Fibroblast of lung (primary cell): ENCODE data around the gene PXDC1.

Experiments
- EZH2 ChIP-seq: IDR thresholded peaks from 2 replicates; pipeline ENCODE4 v1.5.1; 2012; ENCODE audit warnings: low read length, control low read depth, mild to moderate bottlenecking; ENCODE audit errors: missing control alignments
- TF ChIP-seq, protein P1 (sequence below), 2 donors: IDR thresholded peaks in 1 of 2; conservative IDR thresholded peaks in 1 of 2; 1 replicate in 1 of 2; 2 replicates in 1 of 2; pipeline ENCODE4 v1.5.1; 2011 to 2012; ENCODE audit warnings: low read length in 2 of 2, control low read depth in 1 of 2, inconsistent platforms in 1 of 2, low read depth in 1 of 2, mild to moderate bottlenecking in 1 of 2

GRCh38 chr6:3727593-3728108, 23.9 kb downstream of the PXDC1 start:
- no peak for TF ChIP-seq EZH2
- TF ChIP-seq, protein P1, sequence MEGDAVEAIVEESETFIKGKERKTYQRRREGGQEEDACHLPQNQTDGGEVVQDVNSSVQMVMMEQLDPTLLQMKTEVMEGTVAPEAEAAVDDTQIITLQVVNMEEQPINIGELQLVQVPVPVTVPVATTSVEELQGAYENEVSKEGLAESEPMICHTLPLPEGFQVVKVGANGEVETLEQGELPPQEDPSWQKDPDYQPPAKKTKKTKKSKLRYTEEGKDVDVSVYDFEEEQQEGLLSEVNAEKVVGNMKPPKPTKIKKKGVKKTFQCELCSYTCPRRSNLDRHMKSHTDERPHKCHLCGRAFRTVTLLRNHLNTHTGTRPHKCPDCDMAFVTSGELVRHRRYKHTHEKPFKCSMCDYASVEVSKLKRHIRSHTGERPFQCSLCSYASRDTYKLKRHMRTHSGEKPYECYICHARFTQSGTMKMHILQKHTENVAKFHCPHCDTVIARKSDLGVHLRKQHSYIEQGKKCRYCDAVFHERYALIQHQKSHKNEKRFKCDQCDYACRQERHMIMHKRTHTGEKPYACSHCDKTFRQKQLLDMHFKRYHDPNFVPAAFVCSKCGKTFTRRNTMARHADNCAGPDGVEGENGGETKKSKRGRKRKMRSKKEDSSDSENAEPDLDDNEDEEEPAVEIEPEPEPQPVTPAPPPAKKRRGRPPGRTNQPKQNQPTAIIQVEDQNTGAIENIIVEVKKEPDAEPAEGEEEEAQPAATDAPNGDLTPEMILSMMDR (conservative IDR thresholded peaks at IDR 0.05 in 1 of 2, IDR thresholded peaks at IDR 0.05 in 1 of 2; ENCODE audit: low read depth in 1 of 2, low read length in 2 of 2), result no peak
